Mammary epithelial cell (primary cell): ENCODE measurements around the gene SAMD10.

Experiments
- CTCF ChIP-seq, 2 donors: IDR thresholded peaks in 1 of 2; conservative IDR thresholded peaks in 1 of 2; 2 replicates each; pipeline ENCODE4 v1.5.1; 2011 to 2012; ENCODE audit warnings: inconsistent platforms in 2 of 2, low read length in 2 of 2, mild to moderate bottlenecking in 2 of 2, control low read depth in 1 of 2, low read depth in 1 of 2; ENCODE audit not compliant: insufficient read depth in 1 of 2; ENCODE audit errors: extremely low read depth in 1 of 2
- EZH2 ChIP-seq: IDR thresholded peaks from 2 replicates; pipeline ENCODE4 v1.6.1; 2012; ENCODE audit warnings: low read length, inconsistent platforms, borderline replicate concordance

DNA sequence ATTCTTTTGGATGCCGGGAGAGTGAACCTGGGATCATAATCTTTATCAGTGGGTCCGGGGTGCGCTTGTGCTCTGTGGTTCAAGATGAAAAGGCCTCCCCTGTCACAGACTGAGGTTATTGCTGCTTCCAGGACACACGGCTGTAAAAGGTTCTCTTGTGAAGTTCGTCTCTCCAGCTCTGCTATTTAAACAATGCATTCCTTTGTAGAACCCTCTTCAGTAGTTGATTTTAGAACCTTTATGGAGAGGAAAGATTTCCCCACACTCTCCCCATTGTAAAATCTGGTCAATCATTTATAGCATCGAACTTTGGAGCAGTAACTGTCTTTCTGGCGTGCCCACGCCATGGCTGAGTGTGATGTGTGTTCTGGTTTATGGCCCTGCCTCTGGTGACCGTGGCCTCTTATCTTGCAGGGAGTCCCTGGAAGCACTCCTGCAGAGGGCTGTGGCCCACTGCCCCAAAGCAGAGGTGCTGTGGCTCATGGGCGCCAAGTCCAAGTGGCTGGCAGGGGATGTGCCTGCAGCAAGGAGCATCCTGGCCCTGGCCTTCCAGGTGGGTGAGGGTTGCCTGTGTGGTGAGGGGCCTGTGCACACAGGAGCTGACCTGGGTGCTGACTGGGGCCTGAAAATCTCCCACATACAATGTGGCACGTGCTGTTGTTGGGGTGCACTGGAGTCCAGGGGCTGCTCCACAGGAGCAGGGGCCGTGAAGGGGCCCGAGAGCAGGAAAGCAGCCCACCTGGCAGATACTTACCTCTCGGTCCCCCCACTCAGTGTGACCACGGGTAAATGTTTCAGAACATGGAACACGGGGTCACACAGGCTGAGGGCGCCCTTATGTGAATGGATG, 44.9 kb upstream of the SAMD10 start:
- TF ChIP-seq EZH2 (no peak), CTCF (conservative IDR thresholded peaks at IDR 0.05 in 1 of 2, IDR thresholded peaks at IDR 0.05 in 1 of 2; ENCODE audit: extremely low read depth in 1 of 2, insufficient read depth in 1 of 2, low read depth in 1 of 2, low read length in 2 of 2) (no peak)
